ENCODE results near the gene CELA2A. TPM values are rescaled to one million over a fixed set of nuclear protein-coding genes. Genes with fewer than 3 reads are reported as not detected.
"Not testable (repeated sequence)": the region's sequence is repeated elsewhere in the genome, so short reads cannot be mapped to it uniquely, and the experiment has no call there.

CELA2A gene
- total and polyA plus RNA-seq, 9 of the 15 experiments (the other 6 are each of a cell fraction or from before 2014, with no cell fraction given), result 0.62 TPM; not detected in 8

GRCh38 chr1:15469361-15469760, 12.8 kb downstream of the CELA2A start:
- no peak overlapping the region for H3K9ac ChIP-seq (ENCODE audit: insufficient read depth in 1 of 2, low read depth in 2 of 2, low read length in 2 of 2)
- WGBS (ENCODE audit: insufficient coverage, low coverage, missing lambda C conversion rate), result 2% methylated on average over 3 of the region's 3 CpGs
- H3K4me3 ChIP-seq, result no peak overlapping the region
- TF ChIP-seq MNT (conservative IDR thresholded peaks at IDR 0.05), result peak in 1 of 2 experiments; percentile 32; a peak in 1 of 4 replicates
- 0 out of 2 replicates have a peak, but pooled peaks have one; percentile 14 for TF ChIP-seq L3MBTL2 (IDR thresholded peaks at IDR 0.05)
- 0 out of 2 replicates have a peak, but pooled peaks have one; percentile 7 for TF ChIP-seq RAD51 (IDR thresholded peaks at IDR 0.05; ENCODE audit: borderline replicate concordance, low read depth)
- TF ChIP-seq ARID3B (CRISPR knock-in tag; IDR thresholded peaks at IDR 0.05; ENCODE audit: borderline replicate concordance), result no peak
- peaks cover 0 to 6% of the 10 kb centered on the region in 2 experiments; a peak in 3 of 5 replicates for H3K4me1 ChIP-seq (replicated peaks in 1 of 2; ENCODE audit: control insufficient read depth in 2 of 2, insufficient read depth in 2 of 2, low read length in 2 of 2)
- no TSS peak for BruUV-seq (replicated peaks)
- H4K20me1 ChIP-seq (replicated peaks; ENCODE audit: control insufficient read depth, insufficient read depth, low read length), result no peaks in the 10 kb centered on the region
- H3K79me2 ChIP-seq (ENCODE audit: control insufficient read depth, insufficient read depth, low read length), result no peaks in the 10 kb centered on the region
- no peak for FAIRE-seq
- no peak overlapping the region for H3K4me2 ChIP-seq (ENCODE audit: insufficient read depth, low read length)
- no peaks in the 10 kb centered on the region for H3K36me3 ChIP-seq (ENCODE audit: control insufficient read depth, insufficient read depth, low read length)
- intact Hi-C loops (cut with micrococcal nuclease) (no loop called here), in situ Hi-C loops (cut with MboI) (no loop called here)
- no peak overlapping the region for H2AFZ ChIP-seq (ENCODE audit: low read depth, low read length)
- DNase-seq (ENCODE audit: extremely low read depth in 1 of 4, low spot score in 3 of 4), result no peak
- H3K27ac ChIP-seq (ENCODE audit: extremely low read depth, low read depth, low read length), result no peak overlapping the region
- no peak for ATAC-seq
- ChIA-PET CTCF (ENCODE audit: low intra/inter-chr PET ratio) (no interaction called here), POLR2A (interaction anchor here (0.7 to 0.8 kb wide), 2 partner anchors 124 to 152 kb away, joined by 3 to 4 read pairs; no protein-coding TSS in a partner anchor)
- H3K9me1 ChIP-seq (ENCODE audit: control insufficient read depth, insufficient read depth, low read length), result no peaks in the 10 kb centered on the region
- 0 out of 5 replicates have a peak, but pooled peaks cover 0 to 7% of the 10 kb centered on the region in 2 experiments for H3K27me3 ChIP-seq (ENCODE audit: control insufficient read depth in 2 of 2, insufficient read depth in 2 of 2, low read length in 2 of 2)
- no peaks in the 10 kb centered on the region for H3K9me3 ChIP-seq (replicated peaks; ENCODE audit: control insufficient read depth, insufficient read depth, low read depth, low read length)

- intact Hi-C loops (cut with micrococcal nuclease); FAIRE-seq; H3K36me3 ChIP-seq (ENCODE audit: control insufficient read depth, insufficient read depth, low read length); BruUV-seq (replicated peaks); H3K9me1 ChIP-seq (ENCODE audit: control insufficient read depth, insufficient read depth, low read length); H3K4me1 ChIP-seq (replicated peaks in 1 of 2; ENCODE audit: control insufficient read depth in 2 of 2, insufficient read depth in 2 of 2, low read length in 2 of 2); ATAC-seq; in situ Hi-C loops (cut with MboI); H3K9me3 ChIP-seq (replicated peaks; ENCODE audit: control insufficient read depth, insufficient read depth, low read depth, low read length); H3K27ac ChIP-seq (ENCODE audit: extremely low read depth, low read depth, low read length); H3K27me3 ChIP-seq (ENCODE audit: control insufficient read depth in 2 of 2, insufficient read depth in 2 of 2, low read length in 2 of 2); H3K9ac ChIP-seq (ENCODE audit: insufficient read depth in 1 of 2, low read depth in 2 of 2, low read length in 2 of 2); H2AFZ ChIP-seq (ENCODE audit: low read depth, low read length); H4K20me1 ChIP-seq (replicated peaks; ENCODE audit: control insufficient read depth, insufficient read depth, low read length); CTCF ChIA-PET (ENCODE audit: low intra/inter-chr PET ratio); H3K79me2 ChIP-seq (ENCODE audit: control insufficient read depth, insufficient read depth, low read length); H3K4me2 ChIP-seq (ENCODE audit: insufficient read depth, low read length); H3K4me3 ChIP-seq; DNase-seq (ENCODE audit: extremely low read depth in 1 of 4, low spot score in 3 of 4): not testable (repeated sequence)
- WGBS (ENCODE audit: insufficient coverage, low coverage, missing lambda C conversion rate), result 25% methylated on average over 6 of the region's 9 CpGs
- POLR2A ChIA-PET, result interaction anchor here (0.7 kb wide), 1 partner anchor 125 kb away, joined by 3 read pairs; no protein-coding TSS in a partner anchor
Measured at GRCh38 chr1:15469821-15470448, 13.4 kb downstream of the CELA2A start.

All from K562 (cell line).